Kidney epithelial cell (primary cell): ENCODE data around the gene CTNNBL1. TPM values are rescaled to one million over a fixed set of nuclear protein-coding genes. Genes with fewer than 3 reads are reported as not detected.

Experiments
- DNase-seq: peaks from one replicate; pipeline ENCODE4 v3.0.0-alpha.2; 2010; ENCODE audit warnings: low read depth
- H3K27me3 ChIP-seq: 2 replicates; pipeline ENCODE4 v1.6.0; 2011; ENCODE audit warnings: low read length; ENCODE audit not compliant: control insufficient read depth, insufficient read depth
- H3K36me3 ChIP-seq: 2 replicates; pipeline ENCODE4 v1.5.1; 2011; ENCODE audit warnings: low read length; ENCODE audit not compliant: control insufficient read depth, insufficient read depth
- H3K4me3 ChIP-seq: 2 replicates; pipeline ENCODE4 v1.5.1; 2011; ENCODE audit warnings: low read depth, mild to moderate bottlenecking, control low read depth, low read length
- CTCF ChIP-seq: IDR thresholded peaks from 2 replicates; pipeline ENCODE4 v1.5.1; 2011; ENCODE audit warnings: mild to moderate bottlenecking, moderate library complexity, low read length, control low read depth, inconsistent platforms; ENCODE audit not compliant: insufficient read depth, poor library complexity, severe bottlenecking
- total RNA-seq: library from RNA; depleted of rRNA; stranded (reverse); fragments of >200 nt; gene quantifications from 2 replicates; pipeline ENCODE4 v1.2.3, GENCODE V29; 2015

Gene CTNNBL1
- total RNA-seq, 1 donor from 2014 or later: 40.5 TPM

GRCh38 chr20:37725165-37725564 is 31.3 kb downstream of the CTNNBL1 start:
- TF ChIP-seq CTCF: no peak
- Histone ChIP-seq H3K36me3 (no peaks in the 10 kb centered on the region), H3K4me3 (no peak overlapping the region), H3K27me3 (no peaks in the 10 kb centered on the region)
- no peak for DNase-seq

GRCh38 chr20:37725855-37726254 is 32.0 kb downstream of the CTNNBL1 start:
- TF ChIP-seq CTCF: no peak
- DNase-seq: no peak
- Histone ChIP-seq H3K36me3 (no peaks in the 10 kb centered on the region), H3K27me3 (no peaks in the 10 kb centered on the region), H3K4me3 (no peak overlapping the region)

GRCh38 chr20:37726321-37726720 is 32.5 kb downstream of the CTNNBL1 start:
- no peak for DNase-seq
- no peak for TF ChIP-seq CTCF
- H3K36me3 ChIP-seq: no peaks in the 10 kb centered on the region
- no peaks in the 10 kb centered on the region for H3K27me3 ChIP-seq
- H3K4me3 ChIP-seq: no peak overlapping the region

- Histone ChIP-seq H3K4me3 (no peak overlapping the region), H3K27me3 (no peaks in the 10 kb centered on the region), H3K36me3 (no peaks in the 10 kb centered on the region)
- DNase-seq: no peak
- no peak for TF ChIP-seq CTCF
These were observed 33.4 kb downstream of the CTNNBL1 start for GRCh38 chr20:37726971-37727956.

GRCh38 chr20:37727957-37728634 is 34.3 kb downstream of the CTNNBL1 start:
- H3K27me3 ChIP-seq: no peaks in the 10 kb centered on the region
- DNase-seq: no peak
- H3K4me3 ChIP-seq: no peak overlapping the region
- H3K36me3 ChIP-seq: no peaks in the 10 kb centered on the region
- no peak for TF ChIP-seq CTCF
